Mesenchymal stem cell (in vitro differentiated cells and primary cell): ENCODE results near the gene KCTD20.

Experiments used
- DNase-seq: peaks from one replicate; pipeline ENCODE4 v3.0.0-alpha.2; 2013
- H2AFZ ChIP-seq: one replicate; pipeline ENCODE4 v1.6.1; 2013; ENCODE audit warnings: low read depth, mild to moderate bottlenecking, control low read depth, inconsistent platforms, low read length, moderate library complexity
- H2AK5ac ChIP-seq: 2 replicates; pipeline ENCODE4 v1.6.1; 2013; ENCODE audit warnings: low read length, moderate library complexity, mild to moderate bottlenecking, inconsistent platforms; ENCODE audit not compliant: severe bottlenecking
- H2BK120ac ChIP-seq: one replicate; pipeline ENCODE4 v1.6.1; 2013; ENCODE audit warnings: low read depth, mild to moderate bottlenecking, inconsistent platforms, low read length, moderate library complexity
- H2BK12ac ChIP-seq, 2 experiments: one replicate each; pipeline ENCODE4 v1.6.1; 2013; ENCODE audit warnings: inconsistent platforms in 2 of 2, low read length in 2 of 2, mild to moderate bottlenecking in 2 of 2, moderate library complexity in 2 of 2, control low read depth in 1 of 2
- H2BK15ac ChIP-seq: one replicate; pipeline ENCODE4 v1.6.1; 2013; ENCODE audit warnings: mild to moderate bottlenecking, low read depth, inconsistent platforms; ENCODE audit not compliant: poor library complexity, severe bottlenecking
- H2BK5ac ChIP-seq: 2 replicates; pipeline ENCODE4 v1.6.1; 2013; ENCODE audit warnings: low read depth, mild to moderate bottlenecking, low read length, control low read depth, inconsistent platforms; ENCODE audit not compliant: poor library complexity, severe bottlenecking
- H3K14ac ChIP-seq, 2 experiments: one replicate each; pipeline ENCODE4 v1.6.1; 2013; ENCODE audit warnings: inconsistent platforms in 2 of 2, low read length in 2 of 2, control low read depth in 1 of 2, mild to moderate bottlenecking in 1 of 2, moderate library complexity in 1 of 2
- H3K18ac ChIP-seq, 2 experiments: one replicate each; pipeline ENCODE4 v1.6.1; 2013; ENCODE audit warnings: inconsistent platforms in 2 of 2, low read length in 2 of 2, control low read depth in 1 of 2, low read depth in 1 of 2, mild to moderate bottlenecking in 1 of 2
- H3K23ac ChIP-seq, 2 experiments: one replicate each; pipeline ENCODE4 v1.6.1; 2013; ENCODE audit warnings: inconsistent platforms in 2 of 2, low read length in 2 of 2, mild to moderate bottlenecking in 2 of 2, moderate library complexity in 2 of 2, control low read depth in 1 of 2
- H3K27ac ChIP-seq: 2 replicates; pipeline ENCODE4 v1.5.1; 2013; ENCODE audit warnings: mild to moderate bottlenecking, moderate library complexity, low read length, control low read depth, inconsistent platforms; ENCODE audit not compliant: poor library complexity, severe bottlenecking
- H3K27me3 ChIP-seq, 2 experiments: 2 replicates each; pipeline versions ENCODE4 v1.6.1 to v1.7.0; 2013; ENCODE audit warnings: low read length in 2 of 2, mild to moderate bottlenecking in 2 of 2, moderate library complexity in 2 of 2, control low read depth in 1 of 2, inconsistent platforms in 1 of 2; ENCODE audit not compliant: control insufficient read depth in 1 of 2, insufficient read depth in 1 of 2
- H3K36me3 ChIP-seq, 2 experiments: 2 replicates each; pipeline versions ENCODE4 v1.6.1 to v1.7.0; 2013; ENCODE audit warnings: low read length in 2 of 2, control low read depth in 1 of 2, inconsistent platforms in 1 of 2, low read depth in 1 of 2, mild to moderate bottlenecking in 1 of 2; ENCODE audit not compliant: insufficient read depth in 2 of 2, control insufficient read depth in 1 of 2
- H3K4ac ChIP-seq, 2 experiments: one replicate each; pipeline ENCODE4 v1.6.1; 2013; ENCODE audit warnings: inconsistent platforms in 2 of 2, low read length in 2 of 2, mild to moderate bottlenecking in 2 of 2, moderate library complexity in 2 of 2, control low read depth in 1 of 2, low read depth in 1 of 2
- H3K4me1 ChIP-seq: 2 replicates; pipeline ENCODE4 v1.6.1; 2013; ENCODE audit warnings: low read depth, low read length, control low read depth; ENCODE audit not compliant: control insufficient read depth, insufficient read depth
- H3K4me2 ChIP-seq: 2 replicates; pipeline ENCODE4 v1.6.1; 2013; ENCODE audit warnings: low read length, mild to moderate bottlenecking, inconsistent platforms; ENCODE audit not compliant: poor library complexity, severe bottlenecking
- H3K4me3 ChIP-seq, 2 experiments: 2 replicates each; pipeline versions ENCODE4 v1.5.1 to v1.7.0; 2013; ENCODE audit warnings: low read length in 2 of 2, mild to moderate bottlenecking in 2 of 2, control low read depth in 1 of 2, low read depth in 1 of 2; ENCODE audit not compliant: insufficient read depth in 1 of 2
- H3K79me1 ChIP-seq: replicated peaks from 2 replicates; pipeline ENCODE4 v1.6.1; 2013; ENCODE audit warnings: mild to moderate bottlenecking, control low read depth, low read length, inconsistent platforms; ENCODE audit not compliant: poor library complexity, severe bottlenecking
- H3K9ac ChIP-seq: 2 replicates; pipeline ENCODE4 v1.7.0; 2013; ENCODE audit warnings: mild to moderate bottlenecking, low read length, moderate library complexity
- H3K9me3 ChIP-seq: 2 replicates; pipeline ENCODE4 v1.7.0; 2013; ENCODE audit warnings: mild to moderate bottlenecking, low read length; ENCODE audit not compliant: control insufficient read depth
- H4K8ac ChIP-seq: one replicate; pipeline ENCODE4 v1.6.1; 2013; ENCODE audit warnings: inconsistent platforms, mild to moderate bottlenecking, low read length, moderate library complexity
- H4K91ac ChIP-seq: one replicate; pipeline ENCODE4 v1.6.1; 2013; ENCODE audit warnings: mild to moderate bottlenecking, low read length, inconsistent platforms
- WGBS: methylation state at CpG from one replicate; pipeline ENCODE4 v1.1.7; 2013; ENCODE audit warnings: mixed read lengths; 5-methylcytosine and 5-hydroxymethylcytosine counted together

The KCTD20 gene

GRCh38 chr6:36436466-36436865 lies 6.3 kb upstream of the KCTD20 start:
- Histone ChIP-seq H2BK12ac (no peak overlapping the region), H3K27ac (no peak overlapping the region), H2BK15ac (no peak overlapping the region), H4K8ac (no peak overlapping the region), H3K14ac (no peak overlapping the region), H3K9me3 (no peaks in the 10 kb centered on the region), H3K4me1 (peaks cover 1% of the 10 kb centered on the region), H2BK120ac (no peak overlapping the region), H3K36me3 (no peaks in the 10 kb centered on the region), H3K9ac (no peak overlapping the region), H3K79me1 (no peaks in the 10 kb centered on the region), H2BK5ac (no peak overlapping the region), H3K27me3 (no peaks in the 10 kb centered on the region), H3K4me2 (no peak overlapping the region), H3K23ac (no peak overlapping the region), H3K4me3 (no peak overlapping the region), H3K18ac (no peak overlapping the region), H4K91ac (no peak overlapping the region), H2AFZ (no peak overlapping the region), H2AK5ac (no peak overlapping the region), H3K4ac (no peak overlapping the region)
- no peak for DNase-seq
- 81% methylated on average over 1 of the region's 1 CpG for WGBS

- H3K18ac ChIP-seq = no peak overlapping the region
- no peak overlapping the region for H2BK5ac ChIP-seq
- H3K9ac ChIP-seq = peak overlapping the region; percentile 94
- DNase-seq = peak; percentile 100
- H4K91ac ChIP-seq = no peak overlapping the region
- H3K27ac ChIP-seq = peak overlapping the region; percentile 82
- H3K23ac ChIP-seq = no peak overlapping the region
- no peak overlapping the region for H2BK120ac ChIP-seq
- no peak overlapping the region for H2BK12ac ChIP-seq
- H3K14ac ChIP-seq = no peak overlapping the region
- H2BK15ac ChIP-seq = no peak overlapping the region
- peaks cover 3% of the 10 kb centered on the region for H3K4me1 ChIP-seq
- H2AFZ ChIP-seq = no peak overlapping the region
- no peaks in the 10 kb centered on the region for H3K36me3 ChIP-seq
- H3K79me1 ChIP-seq = no peaks in the 10 kb centered on the region
- H3K4me2 ChIP-seq = no peak overlapping the region
- no peaks in the 10 kb centered on the region for H3K27me3 ChIP-seq
- peak overlapping the region in 1 of 2 experiments; percentile 50 for H3K4me3 ChIP-seq
- no peak overlapping the region for H2AK5ac ChIP-seq
- no peak overlapping the region for H3K4ac ChIP-seq
- H3K9me3 ChIP-seq = no peaks in the 10 kb centered on the region
- 0% methylated on average over 3 of the region's 8 CpGs for WGBS
- H4K8ac ChIP-seq = no peak overlapping the region
Measured at GRCh38 chr6:36441307-36441894, 1.4 kb upstream of the KCTD20 start.

- no peak overlapping the region for H2AK5ac ChIP-seq
- peak overlapping the region; percentile 49 for H2BK120ac ChIP-seq
- peak overlapping the region; percentile 75 to 79 for H3K4ac ChIP-seq
- H3K79me1 ChIP-seq = peaks cover 1% of the 10 kb centered on the region
- H3K9me3 ChIP-seq = no peaks in the 10 kb centered on the region
- H2BK12ac ChIP-seq = no peak overlapping the region
- H2BK5ac ChIP-seq = no peak overlapping the region
- DNase-seq = no peak
- H3K4me1 ChIP-seq = peaks cover 3% of the 10 kb centered on the region
- H3K9ac ChIP-seq = peak overlapping the region; percentile 94
- peak overlapping the region; percentile 60 for H3K4me2 ChIP-seq
- peak overlapping the region; percentile 75 for H4K91ac ChIP-seq
- no peaks in the 10 kb centered on the region for H3K27me3 ChIP-seq
- peak overlapping the region; percentile 50 for H2BK15ac ChIP-seq
- WGBS = 67% methylated on average over 9 of the region's 12 CpGs
- H3K18ac ChIP-seq = peak overlapping the region; percentile 85 to 89
- no peak overlapping the region for H3K23ac ChIP-seq
- peak overlapping the region; percentile 95 for H4K8ac ChIP-seq
- H3K27ac ChIP-seq = peak overlapping the region; percentile 93
- H3K4me3 ChIP-seq = peak overlapping the region; percentile 77 to 98
- H3K14ac ChIP-seq = no peak overlapping the region
- peak overlapping the region; percentile 29 for H2AFZ ChIP-seq
- peaks cover 0 to 3% of the 10 kb centered on the region in 2 experiments for H3K36me3 ChIP-seq
Measured at GRCh38 chr6:36442103-36442670, 613 bp upstream of the KCTD20 start.

GRCh38 chr6:36443471-36444428 lies 950 bp downstream of the KCTD20 start:
- Histone ChIP-seq H3K27ac (peak overlapping the region; percentile 57), H2BK120ac (no peak overlapping the region), H3K79me1 (peaks cover 1% of the 10 kb centered on the region), H2AK5ac (no peak overlapping the region), H3K9ac (peak overlapping the region; percentile 94), H4K8ac (no peak overlapping the region), H3K23ac (peak overlapping the region in 1 of 2 experiments; percentile 97), H3K14ac (peak overlapping the region in 1 of 2 experiments; percentile 98), H2BK12ac (no peak overlapping the region), H4K91ac (no peak overlapping the region), H3K9me3 (no peaks in the 10 kb centered on the region), H3K18ac (peak overlapping the region; percentile 88 to 98), H3K4ac (peak overlapping the region in 1 of 2 experiments; percentile 99), H3K4me3 (peak overlapping the region; percentile 77 to 98), H3K4me2 (peak overlapping the region; percentile 52), H3K4me1 (peaks cover 3% of the 10 kb centered on the region), H2BK5ac (no peak overlapping the region), H3K36me3 (peaks cover under 1 to 8% of the 10 kb centered on the region in 2 experiments), H2BK15ac (no peak overlapping the region), H3K27me3 (no peaks in the 10 kb centered on the region), H2AFZ (peak overlapping the region; percentile 96)
- WGBS = 5% methylated on average over 14 of the region's 18 CpGs
- DNase-seq = peak; percentile 30
